Frontal cortex (tissue), 4 donors: ENCODE results near the gene GYG2. TPM values are rescaled to one million over a fixed set of nuclear protein-coding genes. Genes with fewer than 3 reads are reported as not detected.
"Not testable (repeated sequence)": the region's sequence is repeated elsewhere in the genome, so short reads cannot be mapped to it uniquely, and the experiment has no call there.

Experiments
- DNase-seq, 2 donors: peaks; one replicate each; pipeline ENCODE4 v3.0.0; 2012; ENCODE audit warnings: low spot score in 2 of 2
- FAIRE-seq: peaks from 2 replicates; lab custom pipeline; 2012; peaks lifted over from hg19 to GRCh38; lab: Jason Lieb, UNC
- total RNA-seq: library from RNA; depleted of rRNA; stranded (reverse); fragments of >200 nt; gene quantifications from one replicate; pipeline ENCODE4 v1.2.3, GENCODE V29; 2014
- donor health status: control.
- donor health status: control.
- donor health status: control.

The GYG2 gene
- total RNA-seq, 1 donor from 2014 or later = 4.1 TPM

GRCh38 chrX:2862404-2862803 is 33.7 kb downstream of the GYG2 start:
- FAIRE-seq = no peak

GRCh38 chrX:2863646-2864045 is 34.9 kb downstream of the GYG2 start:
- DNase-seq (no peak), FAIRE-seq (no peak)

More at GRCh38 chrX:2862404-2862803, 33.7 kb downstream of the GYG2 start:
- no peak for DNase-seq

- FAIRE-seq = no peak
- DNase-seq = no peak
Observed at GRCh38 chrX:2867206-2867605, 38.5 kb downstream of the GYG2 start.

GRCh38 chrX:2870650-2871049 is 41.9 kb downstream of the GYG2 start:
- FAIRE-seq = no peak
- DNase-seq = no peak

GRCh38 chrX:2871831-2872230 is 43.1 kb downstream of the GYG2 start:
- FAIRE-seq (no peak), DNase-seq (no peak)

GRCh38 chrX:2872671-2873277 is 44.0 kb downstream of the GYG2 start:
- FAIRE-seq = no peak
- no peak for DNase-seq

GRCh38 chrX:2874222-2875135 is 45.7 kb downstream of the GYG2 start:
- FAIRE-seq = no peak
- DNase-seq = no peak

- FAIRE-seq (no peak), DNase-seq (no peak)
Observed at GRCh38 chrX:2875136-2875481, 46.4 kb downstream of the GYG2 start.

- FAIRE-seq = no peak
Observed at GRCh38 chrX:2875798-2876399, 47.2 kb downstream of the GYG2 start.

GRCh38 chrX:2878563-2878962 is 49.8 kb downstream of the GYG2 start:
- DNase-seq (no peak), FAIRE-seq (no peak)

More at GRCh38 chrX:2875798-2876399, 47.2 kb downstream of the GYG2 start:
- no peak for DNase-seq

GRCh38 chrX:2879670-2880069 is 50.9 kb downstream of the GYG2 start:
- DNase-seq (no peak), FAIRE-seq (no peak)

- DNase-seq = no peak
- FAIRE-seq = no peak
Observed at GRCh38 chrX:2883770-2884169, 55.0 kb downstream of the GYG2 start.

- no peak for FAIRE-seq
- DNase-seq = no peak
Observed at GRCh38 chrX:2888309-2888708, 59.6 kb downstream of the GYG2 start.

GRCh38 chrX:2889045-2889605 is 60.4 kb downstream of the GYG2 start:
- no peak for FAIRE-seq

GRCh38 chrX:2889706-2890490 is 61.2 kb downstream of the GYG2 start:
- FAIRE-seq, DNase-seq: not testable (repeated sequence)

More at GRCh38 chrX:2889045-2889605, 60.4 kb downstream of the GYG2 start:
- no peak for DNase-seq

- FAIRE-seq, DNase-seq: not testable (repeated sequence)
Observed at GRCh38 chrX:2890536-2891460, 62.1 kb downstream of the GYG2 start.

- no peak for DNase-seq
- no peak for FAIRE-seq
Observed at GRCh38 chrX:2892816-2893215, 64.1 kb downstream of the GYG2 start.

- FAIRE-seq = no peak
- DNase-seq = no peak
Observed at GRCh38 chrX:2894885-2895292, 66.2 kb downstream of the GYG2 start.

GRCh38 chrX:2897311-2897689 is 68.6 kb downstream of the GYG2 start:
- no peak for FAIRE-seq
- DNase-seq = no peak
